BLaER1 treated with 17β-estradiol and CSF1 and Interleukin-3, amounts not matched to agents 10 nM and 100 nM (cell line): Measurements from ENCODE around the gene IDI1.
"Not testable (repeated sequence)": the region's sequence is repeated elsewhere in the genome, so short reads cannot be mapped to it uniquely, and the experiment has no call there.

Experiments used
- H3K27ac ChIP-seq, 11 experiments: shearing (Covaris generic); formaldehyde crosslinking; 2 replicates each; pipeline ENCODE4 v1.8.1; 2022
- H3K27me3 ChIP-seq, 11 experiments: shearing (Covaris generic); formaldehyde crosslinking; 2 replicates each; pipeline ENCODE4 v1.8.1; 2022
- H3K36me3 ChIP-seq, 11 experiments: shearing (Covaris generic); formaldehyde crosslinking; 2 replicates each; pipeline ENCODE4 v1.8.1; 2022
- H3K4me1 ChIP-seq, 10 experiments: shearing (Covaris generic); formaldehyde crosslinking; 2 replicates each; pipeline ENCODE4 v1.8.1; 2022
- H3K4me2 ChIP-seq, 11 experiments: shearing (Covaris generic); formaldehyde crosslinking; 2 replicates each; pipeline ENCODE4 v1.8.1; 2022
- H3K4me3 ChIP-seq, 10 experiments: shearing (Covaris generic); formaldehyde crosslinking; 2 replicates each; pipeline ENCODE4 v1.8.1; 2022
- H3K9ac ChIP-seq, 11 experiments: shearing (Covaris generic); formaldehyde crosslinking; 2 replicates each; pipeline ENCODE4 v1.8.1; 2022
- H3K9me3 ChIP-seq, 11 experiments: shearing (Covaris generic); formaldehyde crosslinking; replicated peaks in 1 of 11; 2 replicates each; pipeline ENCODE4 v1.8.1; 2022
- H4K20me1 ChIP-seq, 11 experiments: shearing (Covaris generic); formaldehyde crosslinking; 2 replicates each; pipeline ENCODE4 v1.8.1; 2022
- Cebpa-rat ChIP-seq, 11 experiments: shearing (Covaris generic); IDR thresholded peaks; 2 replicates each; pipeline ENCODE4 v1.8.1; 2022

The IDI1 gene

GRCh38 chr10:1045415-1045814, 3.5 kb downstream of the IDI1 start:
- Histone ChIP-seq H3K9ac (peak overlapping the region in 9 of 11 experiments; percentile 65 to 80 (median 72); a peak in 12 of 22 replicates), H3K4me1 (peaks cover 49 to 69% (median 64%) of the 10 kb centered on the region in 10 experiments), H3K9me3 (no peaks in the 10 kb centered on the region), H3K27me3 (no peaks in the 10 kb centered on the region), H3K4me2 (peak overlapping the region; percentile 76 to 95 (median 88)), H3K36me3 (peaks cover 22 to 38% (median 29%) of the 10 kb centered on the region in 11 experiments; a peak in 21 of 22 replicates), H3K4me3 (peak overlapping the region in 8 of 10 experiments; percentile 48 to 64 (median 53); a peak in 15 of 20 replicates), H4K20me1 (peaks cover 0 to 50% (median 15%) of the 10 kb centered on the region in 11 experiments; a peak in 14 of 22 replicates), H3K27ac (peak overlapping the region in 10 of 11 experiments; percentile 76 to 90 (median 83); a peak in 19 of 22 replicates)
- TF ChIP-seq Cebpa-rat (IDR thresholded peaks at IDR 0.05) = no peak

DNA sequence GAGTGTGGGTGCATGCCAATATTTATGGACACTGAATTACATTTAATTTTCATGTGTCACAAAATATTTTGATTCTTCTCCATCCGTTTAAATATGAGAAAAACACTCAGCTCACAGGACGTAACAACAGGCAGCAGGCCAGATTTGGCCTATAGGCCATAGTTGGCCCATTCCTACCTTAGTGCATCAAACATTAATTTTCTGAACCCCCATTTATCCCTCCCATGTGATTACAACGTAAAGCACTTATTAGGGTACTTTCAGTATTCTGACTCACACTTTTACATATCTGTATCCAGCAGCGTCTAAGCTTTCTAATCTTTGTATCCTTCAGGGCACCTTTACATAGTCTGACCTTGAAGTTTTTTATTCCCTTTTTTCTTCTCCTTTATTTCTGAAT, 4.0 kb downstream of the IDI1 start:
- Histone ChIP-seq H3K4me3 (peak overlapping the region in 9 of 10 experiments; percentile 48 to 64 (median 52); a peak in 16 of 20 replicates), H3K36me3 (peaks cover 27 to 41% (median 34%) of the 10 kb centered on the region in 11 experiments; a peak in 21 of 22 replicates), H3K27ac (peak overlapping the region; percentile 71 to 90 (median 82); a peak in 21 of 22 replicates), H3K9me3 (no peaks in the 10 kb centered on the region), H3K4me2 (peak overlapping the region; percentile 76 to 95 (median 88)), H3K9ac (peak overlapping the region; percentile 65 to 80 (median 73); a peak in 20 of 22 replicates), H3K4me1 (peaks cover 50 to 69% (median 65%) of the 10 kb centered on the region in 10 experiments), H3K27me3 (no peaks in the 10 kb centered on the region), H4K20me1 (peaks cover 0 to 50% (median 15%) of the 10 kb centered on the region in 11 experiments; a peak in 13 of 22 replicates)
- no peak for TF ChIP-seq Cebpa-rat (IDR thresholded peaks at IDR 0.05)

- peak overlapping the region; percentile 71 to 90 (median 82) for H3K27ac ChIP-seq
- H3K9ac ChIP-seq = peak overlapping the region; percentile 65 to 80 (median 73)
- peaks cover 32 to 50% (median 41%) of the 10 kb centered on the region in 11 experiments; a peak in 21 of 22 replicates for H3K36me3 ChIP-seq
- no peak for TF ChIP-seq Cebpa-rat (IDR thresholded peaks at IDR 0.05)
- no peaks in the 10 kb centered on the region for H3K27me3 ChIP-seq
- no peaks in the 10 kb centered on the region for H3K9me3 ChIP-seq
- peaks cover 50 to 78% (median 71%) of the 10 kb centered on the region in 10 experiments for H3K4me1 ChIP-seq
- H3K4me3 ChIP-seq = peak overlapping the region; percentile 41 to 64 (median 52)
- H3K4me2 ChIP-seq = peak overlapping the region; percentile 76 to 95 (median 88)
- H4K20me1 ChIP-seq = peaks cover 0 to 52% (median 17%) of the 10 kb centered on the region in 11 experiments; a peak in 13 of 22 replicates
These were observed 4.8 kb downstream of the IDI1 start for GRCh38 chr10:1044146-1044545.

GRCh38 chr10:1043532-1043995, 5.4 kb downstream of the IDI1 start:
- peak overlapping the region; percentile 65 to 80 (median 73) for H3K9ac ChIP-seq
- H3K9me3 ChIP-seq = no peaks in the 10 kb centered on the region
- H3K4me3 ChIP-seq = peak overlapping the region; percentile 41 to 64 (median 52)
- no peak for TF ChIP-seq Cebpa-rat (IDR thresholded peaks at IDR 0.05)
- peaks cover 34 to 55% (median 45%) of the 10 kb centered on the region in 11 experiments; a peak in 21 of 22 replicates for H3K36me3 ChIP-seq
- H3K27ac ChIP-seq = peak overlapping the region; percentile 71 to 90 (median 82)
- H4K20me1 ChIP-seq = peaks cover 0 to 57% (median 20%) of the 10 kb centered on the region in 11 experiments; a peak in 13 of 22 replicates
- no peaks in the 10 kb centered on the region for H3K27me3 ChIP-seq
- H3K4me2 ChIP-seq = peak overlapping the region; percentile 76 to 95 (median 88)
- H3K4me1 ChIP-seq = peaks cover 50 to 83% (median 75%) of the 10 kb centered on the region in 10 experiments

DNA sequence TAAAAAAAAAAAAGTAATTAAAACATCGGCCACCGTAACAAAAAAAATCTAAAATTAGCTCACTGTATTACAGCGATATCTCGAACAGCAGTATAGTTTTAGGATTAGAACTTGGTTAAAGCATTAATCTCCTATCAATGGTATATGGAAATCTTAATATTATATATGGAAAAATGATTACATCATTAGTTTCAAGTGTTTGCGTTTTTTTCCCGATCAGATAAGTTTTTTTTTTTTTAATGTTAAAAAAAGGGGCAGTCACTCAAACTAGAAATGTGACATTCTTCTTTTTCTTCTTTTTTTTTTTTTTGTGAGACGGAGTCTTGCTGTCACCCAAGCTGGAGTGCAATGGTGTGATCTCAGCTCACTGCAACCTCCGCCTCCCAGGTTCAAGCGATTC, 7.4 kb downstream of the IDI1 start:
- H3K4me2 ChIP-seq = peak overlapping the region in 6 of 11 experiments; percentile 14 to 92 (median 82); a peak in 7 of 22 replicates
- H3K9ac ChIP-seq = no peak overlapping the region
- peaks cover 45 to 84% (median 74%) of the 10 kb centered on the region in 10 experiments for H3K4me1 ChIP-seq
- peak overlapping the region in 4 of 11 experiments; percentile 85 to 90 (median 88); a peak in 5 of 22 replicates for H3K27ac ChIP-seq
- H3K9me3 ChIP-seq = no peaks in the 10 kb centered on the region
- no peaks in the 10 kb centered on the region for H3K27me3 ChIP-seq
- H3K4me3 ChIP-seq = no peak overlapping the region
- peaks cover 45 to 74% (median 61%) of the 10 kb centered on the region in 11 experiments for H3K36me3 ChIP-seq
- TF ChIP-seq Cebpa-rat (IDR thresholded peaks at IDR 0.05) = no peak
- peaks cover 0 to 59% (median 12%) of the 10 kb centered on the region in 11 experiments; a peak in 12 of 22 replicates for H4K20me1 ChIP-seq

GRCh38 chr10:1040133-1040532, 8.8 kb downstream of the IDI1 start:
- H3K4me3 ChIP-seq = peak overlapping the region in 3 of 10 experiments; percentile 3 to 26 (median 22); a peak in 5 of 20 replicates
- peaks cover 45 to 68% (median 64%) of the 10 kb centered on the region in 11 experiments for H3K36me3 ChIP-seq
- peak overlapping the region; percentile 2 to 88 (median 68); a peak in 19 of 22 replicates for H3K4me2 ChIP-seq
- no peaks in the 10 kb centered on the region for H3K27me3 ChIP-seq
- peak overlapping the region in 8 of 11 experiments; percentile 7 to 53 (median 38); a peak in 12 of 22 replicates for H3K27ac ChIP-seq
- peaks cover 32 to 83% (median 63%) of the 10 kb centered on the region in 10 experiments for H3K4me1 ChIP-seq
- H3K9me3 ChIP-seq = no peaks in the 10 kb centered on the region
- TF ChIP-seq Cebpa-rat (IDR thresholded peaks at IDR 0.05) = no peak
- H3K9ac ChIP-seq = peak overlapping the region in 9 of 11 experiments; percentile 23 to 70 (median 40); a peak in 12 of 22 replicates
- H4K20me1 ChIP-seq = peaks cover 0 to 46% (median 7%) of the 10 kb centered on the region in 11 experiments; a peak in 12 of 22 replicates

- H3K36me3 ChIP-seq = peaks cover 45 to 68% (median 64%) of the 10 kb centered on the region in 11 experiments
- H3K4me3 ChIP-seq, H3K27ac ChIP-seq, H3K9me3 ChIP-seq, H3K9ac ChIP-seq, H3K27me3 ChIP-seq: not testable (repeated sequence)
- H3K4me1 ChIP-seq = peaks cover 18 to 71% (median 49%) of the 10 kb centered on the region in 10 experiments
- peak overlapping the region in 6 of 11 experiments; percentile 35 to 88 (median 52); a peak in 9 of 22 replicates for H3K4me2 ChIP-seq
- peaks cover 0 to 34% (median 7%) of the 10 kb centered on the region in 11 experiments; a peak in 12 of 22 replicates for H4K20me1 ChIP-seq
These were observed 10.2 kb downstream of the IDI1 start for GRCh38 chr10:1038769-1039168.

DNA sequence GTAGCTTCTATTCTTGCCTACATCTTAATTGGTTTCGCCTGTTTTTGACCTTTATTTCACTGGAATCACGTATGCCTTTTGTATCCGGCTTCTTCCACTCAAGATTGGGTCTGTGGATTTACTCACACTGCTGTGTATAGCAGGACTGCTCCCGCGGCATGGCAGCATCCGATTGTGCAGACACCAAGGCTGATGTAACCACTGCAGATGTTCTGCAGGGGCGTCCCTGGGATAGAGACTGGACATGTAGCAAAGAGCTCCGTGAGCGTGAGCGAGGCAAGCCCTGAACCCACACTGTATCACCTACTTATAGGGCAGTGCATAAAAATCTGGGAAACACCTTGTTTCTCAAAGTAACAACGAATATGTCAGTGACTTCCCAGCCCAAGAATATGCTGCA, 11.8 kb downstream of the IDI1 start:
- H3K4me1 ChIP-seq = peaks cover 5 to 71% (median 46%) of the 10 kb centered on the region in 10 experiments
- no peak for TF ChIP-seq Cebpa-rat (IDR thresholded peaks at IDR 0.05)
- H3K4me2 ChIP-seq = no peak overlapping the region
- H3K4me3 ChIP-seq = no peak overlapping the region
- no peak overlapping the region for H3K27ac ChIP-seq
- H3K9me3 ChIP-seq = no peaks in the 10 kb centered on the region
- H3K27me3 ChIP-seq = no peaks in the 10 kb centered on the region
- H3K9ac ChIP-seq = no peak overlapping the region
- peaks cover 38 to 59% (median 54%) of the 10 kb centered on the region in 11 experiments for H3K36me3 ChIP-seq
- peaks cover 0 to 34% (median 7%) of the 10 kb centered on the region in 11 experiments; a peak in 11 of 22 replicates for H4K20me1 ChIP-seq

- Histone ChIP-seq H3K27ac (no peak overlapping the region), H3K4me1 (peaks cover 5 to 69% (median 44%) of the 10 kb centered on the region in 10 experiments; a peak in 19 of 20 replicates), H3K27me3 (no peaks in the 10 kb centered on the region), H3K9ac (no peak overlapping the region), H3K36me3 (peaks cover 31 to 52% (median 47%) of the 10 kb centered on the region in 11 experiments; a peak in 21 of 22 replicates), H3K4me3 (no peak overlapping the region), H3K4me2 (no peak overlapping the region; a peak in 1 of 22 replicates), H3K9me3 (no peaks in the 10 kb centered on the region), H4K20me1 (peaks cover 0 to 34% (median 7%) of the 10 kb centered on the region in 11 experiments; a peak in 11 of 22 replicates)
- TF ChIP-seq Cebpa-rat (IDR thresholded peaks at IDR 0.05) = no peak
These were observed 12.6 kb downstream of the IDI1 start for GRCh38 chr10:1036341-1036791.
